CD4-positive, alpha-beta T cell treated with Interleukin-15 for 4 hours (primary cell): Measurements from ENCODE around the gene ITGA2.
"Not testable (repeated sequence)": the region's sequence is repeated elsewhere in the genome, so short reads cannot be mapped to it uniquely, and the experiment has no call there.

Source experiments
- DNase-seq: peaks from one replicate; pipeline ENCODE4 v3.0.0-alpha.2; 2020; ENCODE audit warnings: low spot score

The ITGA2 gene

DNA sequence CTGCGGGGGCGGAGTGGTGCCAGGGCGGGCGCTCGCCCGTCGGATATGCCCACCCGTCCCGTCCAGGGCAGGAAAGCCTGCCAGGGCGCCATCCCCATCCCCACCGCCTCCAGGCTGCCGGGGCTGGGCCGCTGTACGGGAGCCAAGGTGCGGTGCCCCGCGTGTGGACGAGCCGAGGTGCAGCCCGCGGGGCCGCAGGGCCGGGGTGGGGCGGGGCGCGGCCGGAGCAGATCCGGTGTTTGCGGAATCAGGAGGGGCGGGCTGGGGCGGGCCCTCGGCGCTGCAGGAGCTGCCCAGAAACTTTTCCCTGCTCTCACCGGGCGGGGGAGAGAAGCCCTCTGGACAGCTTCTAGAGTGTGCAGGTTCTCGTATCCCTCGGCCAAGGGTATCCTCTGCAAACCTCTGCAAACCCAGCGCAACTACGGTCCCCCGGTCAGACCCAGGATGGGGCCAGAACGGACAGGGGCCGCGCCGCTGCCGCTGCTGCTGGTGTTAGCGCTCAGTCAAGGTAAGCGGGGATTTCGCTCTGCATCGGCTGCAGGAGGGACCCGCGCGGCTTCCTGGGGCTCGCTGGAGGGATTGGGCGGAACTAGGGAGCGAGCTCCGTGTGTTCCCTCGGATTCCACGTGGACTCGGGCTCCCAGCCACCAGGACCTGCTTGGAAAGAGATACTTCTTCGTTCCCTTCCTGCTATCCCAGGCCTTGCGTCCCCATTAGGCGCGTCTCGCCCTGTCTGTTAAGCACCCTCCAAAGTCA is at the start of gene ITGA2:
Gene ITGA2 (plus strand): TSS at position 328 of the 756 bp plus-strand sequence. CDS start 117 bp downstream, at position 445.
- peak; percentile 2 for DNase-seq

GRCh38 chr5:52943285-52943684 is 45.9 kb upstream of the ITGA2 start:
- DNase-seq, result no peak

DNA sequence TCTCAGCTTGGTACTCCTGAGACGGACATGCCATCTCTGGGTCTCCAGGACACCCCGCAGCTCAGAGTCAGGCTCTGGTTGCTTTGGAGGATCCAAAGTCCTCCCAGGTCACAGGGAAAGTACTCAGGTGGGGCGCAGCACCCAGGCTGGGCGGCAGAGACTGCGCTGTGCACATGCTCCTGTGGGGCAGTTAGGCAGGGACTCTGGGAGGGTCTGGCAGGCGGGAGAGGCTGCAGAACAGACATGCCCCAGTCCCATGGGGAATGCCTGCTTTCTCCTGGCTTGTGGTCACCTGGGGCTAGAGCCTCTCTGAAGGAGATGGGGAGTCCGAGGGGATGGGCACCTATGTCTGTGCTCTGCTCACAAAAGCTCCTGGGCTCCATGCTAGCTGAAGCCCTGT is 45.3 kb upstream of the ITGA2 start:
- DNase-seq, result no peak

- no peak for DNase-seq
Measured at GRCh38 chr5:52945040-52945439, 44.1 kb upstream of the ITGA2 start.

DNA sequence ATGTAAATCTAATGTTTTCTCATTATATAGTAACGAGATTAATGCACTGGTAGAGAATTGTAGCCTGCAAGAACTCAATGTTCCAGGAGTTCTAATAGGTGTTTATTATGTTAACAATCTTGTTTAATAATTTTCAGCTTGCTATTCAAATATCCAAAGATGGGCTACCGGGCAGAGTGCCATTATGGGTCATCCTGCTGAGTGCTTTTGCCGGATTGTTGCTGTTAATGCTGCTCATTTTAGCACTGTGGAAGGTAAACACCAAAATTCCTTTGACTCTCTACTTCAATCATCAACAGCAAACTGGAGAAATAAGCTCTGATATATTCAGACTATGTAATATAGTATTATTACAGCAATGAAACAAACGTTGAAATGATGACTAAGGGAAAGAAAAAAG is 41.9 kb upstream of the ITGA2 start:
- no peak for DNase-seq

- no peak for DNase-seq
Measured at GRCh38 chr5:52947851-52948250, 41.3 kb upstream of the ITGA2 start.

- peak; percentile 74 for DNase-seq
Measured at GRCh38 chr5:52948418-52949076, 40.6 kb upstream of the ITGA2 start.

GRCh38 chr5:52950686-52951085 is 38.5 kb upstream of the ITGA2 start:
- no peak for DNase-seq

DNA sequence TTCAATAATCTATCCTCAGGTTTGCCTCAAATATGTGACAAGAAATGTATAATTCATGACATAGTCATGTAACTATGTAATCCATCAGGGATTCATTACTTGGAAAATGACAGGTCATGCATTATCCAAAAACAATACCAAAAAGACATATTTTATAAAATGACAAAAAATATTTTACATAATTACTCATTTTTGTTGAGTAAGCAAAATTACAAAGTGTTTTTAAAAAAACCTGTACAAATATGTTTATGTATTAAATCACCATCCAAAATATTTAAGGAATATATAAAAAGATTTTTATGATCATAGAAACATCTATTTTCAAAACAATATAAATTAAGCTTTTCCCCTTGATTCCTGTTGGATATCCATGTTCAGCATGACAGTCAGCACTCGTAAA is 36.7 kb upstream of the ITGA2 start:
- no peak for DNase-seq

DNA sequence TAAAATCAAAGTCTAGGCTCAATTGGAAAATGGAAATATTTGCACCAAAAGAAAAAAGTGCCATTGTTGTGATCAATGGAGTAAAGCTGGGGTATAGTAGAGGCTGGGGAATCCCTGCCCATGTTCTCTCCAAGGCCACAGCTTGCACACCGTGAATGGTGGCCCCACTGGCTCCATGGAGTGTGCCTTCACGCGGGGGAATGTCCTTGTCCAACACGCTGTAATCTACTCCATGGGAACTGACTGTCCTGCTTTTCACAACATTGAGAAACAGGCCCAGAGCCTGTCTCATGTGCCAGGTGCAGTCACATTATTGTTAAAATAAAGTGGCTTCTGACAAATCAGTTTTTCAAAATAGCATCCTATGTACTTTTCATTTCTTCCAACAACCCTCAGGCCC is 33.1 kb upstream of the ITGA2 start:
- no peak for DNase-seq

DNA sequence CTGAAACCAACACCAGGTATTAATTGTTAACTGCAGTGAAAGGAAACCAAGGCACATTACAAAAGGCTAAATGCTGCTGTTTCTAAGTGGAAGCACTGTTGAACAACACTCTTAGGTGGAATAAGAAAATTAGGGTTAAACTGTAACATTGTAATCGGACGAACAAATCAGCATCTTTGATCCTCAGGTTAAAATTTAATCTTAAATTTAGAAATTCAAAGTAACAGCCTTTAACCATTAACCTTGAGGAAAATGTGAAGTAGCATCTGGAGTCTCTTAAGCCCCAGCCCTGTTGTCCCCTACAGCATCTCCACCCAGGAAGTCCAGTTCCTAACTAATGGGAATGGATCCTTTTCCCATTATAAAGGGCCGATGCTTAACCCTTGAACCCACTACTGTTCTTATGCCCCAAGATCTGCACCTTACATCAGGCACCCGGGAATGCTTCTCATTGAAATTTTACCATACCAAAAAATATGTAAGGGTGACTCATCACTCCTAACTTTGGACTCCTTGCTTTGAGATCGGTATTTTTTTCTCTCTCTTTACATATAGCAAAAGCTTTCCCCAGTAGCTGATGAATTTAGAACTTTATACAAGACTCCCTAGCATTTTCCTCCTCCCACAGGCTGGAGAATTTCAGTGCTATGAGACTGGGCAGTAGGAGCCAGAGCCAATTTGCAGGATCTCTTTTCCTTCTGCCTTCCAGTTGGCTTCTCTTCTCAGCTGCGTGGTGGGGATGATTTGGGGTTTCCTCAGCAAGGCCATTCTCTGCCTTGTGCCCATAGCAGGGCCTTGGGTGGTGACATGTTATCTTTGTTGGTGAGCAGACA is 32.0 kb upstream of the ITGA2 start:
- DNase-seq, result no peak

- DNase-seq, result no peak
Measured at GRCh38 chr5:52961274-52961681, 27.9 kb upstream of the ITGA2 start.

DNA sequence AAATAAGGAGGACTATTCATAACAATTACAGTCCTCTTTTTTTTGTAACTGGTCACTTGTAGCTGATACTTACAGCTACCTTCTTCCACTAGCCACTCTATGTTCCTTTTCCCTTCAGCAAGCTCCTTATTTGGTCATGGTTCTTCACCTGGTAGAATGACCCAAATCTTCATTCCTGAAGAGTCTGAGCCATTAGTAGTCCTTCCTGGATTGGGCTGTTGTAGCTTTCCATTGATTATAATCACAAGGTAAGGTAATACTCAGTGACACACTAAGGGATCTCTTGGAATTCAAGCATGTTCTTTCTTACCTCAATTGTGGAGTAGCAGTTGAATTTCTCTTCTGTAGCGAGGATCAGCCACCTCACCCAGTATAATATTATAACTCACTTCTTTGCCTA is 25.5 kb upstream of the ITGA2 start:
- no peak for DNase-seq

GRCh38 chr5:52964138-52964537 is 25.0 kb upstream of the ITGA2 start:
- DNase-seq, result no peak

- DNase-seq, result not testable (repeated sequence)
Measured at GRCh38 chr5:52976157-52976556, 13.0 kb upstream of the ITGA2 start.

DNA sequence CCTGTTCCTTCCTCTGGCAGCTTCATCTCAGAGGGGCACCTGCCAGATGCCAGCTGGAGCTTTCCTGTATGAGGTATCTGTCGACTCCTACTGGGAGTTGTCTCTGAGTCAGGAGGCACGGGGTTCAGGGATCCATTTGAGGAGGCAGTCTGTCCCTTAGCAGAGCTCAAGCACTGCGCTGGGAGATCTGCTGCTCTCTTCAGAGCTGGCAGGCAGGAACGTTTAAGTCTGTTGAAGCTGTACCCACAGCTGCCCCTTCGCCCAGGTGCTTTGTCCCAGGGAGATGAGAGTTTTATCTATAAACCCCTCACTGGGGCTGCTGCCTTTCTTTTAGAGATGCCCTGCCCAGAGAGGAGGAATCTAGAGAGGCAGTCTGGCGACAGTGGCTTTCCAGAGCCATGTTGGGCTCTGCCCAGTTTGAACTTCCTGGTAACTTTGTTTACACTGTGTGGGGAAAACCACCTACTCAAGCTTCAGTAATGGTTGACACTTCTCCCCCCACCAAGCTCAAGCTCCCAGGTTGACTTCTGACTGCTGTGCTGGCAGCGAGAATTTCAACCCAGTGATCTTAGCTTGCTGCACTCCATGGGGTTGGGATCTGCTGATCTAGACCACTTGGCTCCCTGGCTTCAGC is 11.8 kb upstream of the ITGA2 start:
- DNase-seq, result no peak

- DNase-seq, result no peak
Measured at GRCh38 chr5:52981507-52981906, 7.6 kb upstream of the ITGA2 start.

DNA sequence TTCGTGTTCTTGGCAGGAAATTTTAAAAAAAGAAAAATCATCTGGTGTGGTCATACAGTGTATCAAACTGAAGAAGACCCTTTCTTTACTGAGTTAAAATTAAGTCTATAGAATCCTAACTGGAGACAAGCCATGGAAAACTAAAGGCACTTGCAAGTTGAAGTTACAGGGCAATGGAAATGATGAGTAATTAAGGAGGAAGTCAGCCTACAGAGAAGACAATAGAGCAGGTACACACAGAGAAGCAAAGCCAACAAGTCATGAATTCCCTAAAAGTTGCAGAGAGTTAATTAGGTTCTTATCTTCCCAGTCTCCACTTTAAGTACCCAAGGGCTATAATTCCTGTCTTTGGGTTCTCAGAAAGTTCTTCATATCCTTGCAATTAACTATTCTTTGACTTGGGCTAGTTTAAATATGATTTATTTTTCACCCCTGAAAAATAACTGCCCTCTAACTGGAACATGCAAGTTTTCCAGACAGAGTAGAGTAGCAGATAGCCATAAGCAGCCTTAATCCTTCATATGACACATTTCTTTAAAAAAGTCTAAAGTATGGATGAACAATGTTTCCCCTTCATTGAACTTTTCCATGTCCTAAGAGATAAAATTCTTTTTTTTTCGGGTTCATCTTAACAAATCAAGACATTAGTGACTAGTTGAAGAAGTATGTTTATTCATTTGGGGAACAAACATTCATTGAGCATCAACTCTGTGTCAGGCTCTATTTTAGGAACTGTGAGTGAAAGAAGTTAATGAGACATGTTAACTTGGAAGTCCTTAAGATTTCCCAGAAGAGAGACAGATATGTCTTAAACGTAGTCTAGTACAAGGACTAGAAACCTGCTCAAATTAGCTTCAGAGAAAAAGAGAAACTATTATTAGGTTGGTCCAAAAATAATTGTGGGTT is 5.2 kb upstream of the ITGA2 start:
- DNase-seq, result no peak

DNA sequence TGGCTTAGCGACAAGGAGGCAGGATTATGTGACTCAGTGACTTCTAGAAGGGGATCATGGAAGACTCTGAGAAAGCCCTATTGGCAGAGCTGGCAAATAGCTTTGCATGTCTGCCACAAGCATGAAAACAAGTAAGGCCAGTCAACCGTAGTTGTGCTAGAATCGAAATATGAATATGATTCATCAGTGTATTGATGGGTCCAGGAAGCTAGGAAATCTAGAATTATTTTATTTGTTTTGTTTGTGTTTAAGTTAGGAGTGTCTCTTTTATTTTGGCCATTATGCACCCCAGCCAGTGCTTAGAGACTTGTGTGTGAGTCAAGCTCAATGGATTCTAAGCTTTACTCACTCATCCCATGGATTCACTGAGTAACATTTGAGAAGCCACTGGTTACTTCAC is 3.8 kb upstream of the ITGA2 start:
- no peak for DNase-seq

GRCh38 chr5:52987711-52988331 is 1.3 kb upstream of the ITGA2 start:
- peak; percentile 55 for DNase-seq
